ENCODE measurements around the gene POLN. TPM values are rescaled to one million over a fixed set of nuclear protein-coding genes. Genes with fewer than 3 reads are reported as not detected.
"Not testable (repeated sequence)": the region's sequence is repeated elsewhere in the genome, so short reads cannot be mapped to it uniquely, and the experiment has no call there.

Gene POLN
- polyA plus RNA-seq, 1 experiment, result 0.35 TPM

DNA sequence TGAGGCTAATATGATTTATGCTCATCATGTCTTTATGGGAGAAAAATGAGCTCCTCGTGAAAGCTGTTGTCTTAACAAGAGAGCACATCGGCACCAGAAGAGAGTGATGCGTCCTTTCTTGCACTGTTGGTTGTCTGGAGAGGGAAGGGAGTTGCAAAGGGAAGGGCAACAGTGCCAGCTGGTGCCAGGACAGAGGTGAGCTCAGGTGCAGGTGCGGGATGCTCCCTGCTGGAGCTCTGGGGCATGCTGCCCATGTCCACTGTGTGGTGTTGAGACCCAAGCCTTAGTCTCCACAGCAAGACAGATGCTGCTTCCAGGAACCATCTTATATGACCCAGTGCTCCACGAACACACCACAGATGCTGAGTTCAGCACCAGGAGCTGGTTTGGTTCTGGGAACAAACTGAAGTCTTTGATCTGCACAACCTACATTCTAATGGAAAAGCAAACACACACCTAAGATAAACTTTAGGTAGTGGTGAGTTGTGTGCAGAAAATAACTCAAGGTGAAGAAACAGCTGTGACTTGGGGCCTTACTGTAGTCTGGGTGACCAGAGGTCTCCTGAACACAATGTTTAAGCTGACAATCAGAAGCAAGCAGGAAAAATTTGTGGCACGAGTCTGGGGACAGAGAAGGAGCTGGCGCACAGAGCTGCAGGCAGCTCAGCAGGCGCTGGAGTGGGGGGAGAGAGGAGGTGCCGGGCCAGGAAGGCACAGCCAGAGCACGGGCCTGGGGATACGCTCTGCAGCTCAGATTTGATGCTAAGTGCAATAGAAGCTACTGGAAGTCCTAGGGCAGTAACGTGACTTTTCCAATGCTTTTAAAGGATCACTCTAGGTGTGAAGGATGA, 73.2 kb downstream of the POLN start:
- no peaks in the 10 kb centered on the region for H3K9me3 ChIP-seq (ENCODE audit: control insufficient read depth, insufficient read depth, low read length)
- POLR2A ChIA-PET, result no interaction called here
- CTCF ChIA-PET, result no interaction called here
- H3K27me3 ChIP-seq (ENCODE audit: control insufficient read depth, insufficient read depth, low read length), result no peaks in the 10 kb centered on the region
- DNase-seq (ENCODE audit: low read depth, low spot score), result no peak
- no peak overlapping the region for H3K4me3 ChIP-seq (ENCODE audit: low read depth, low read length)
- TF ChIP-seq, protein P1, sequence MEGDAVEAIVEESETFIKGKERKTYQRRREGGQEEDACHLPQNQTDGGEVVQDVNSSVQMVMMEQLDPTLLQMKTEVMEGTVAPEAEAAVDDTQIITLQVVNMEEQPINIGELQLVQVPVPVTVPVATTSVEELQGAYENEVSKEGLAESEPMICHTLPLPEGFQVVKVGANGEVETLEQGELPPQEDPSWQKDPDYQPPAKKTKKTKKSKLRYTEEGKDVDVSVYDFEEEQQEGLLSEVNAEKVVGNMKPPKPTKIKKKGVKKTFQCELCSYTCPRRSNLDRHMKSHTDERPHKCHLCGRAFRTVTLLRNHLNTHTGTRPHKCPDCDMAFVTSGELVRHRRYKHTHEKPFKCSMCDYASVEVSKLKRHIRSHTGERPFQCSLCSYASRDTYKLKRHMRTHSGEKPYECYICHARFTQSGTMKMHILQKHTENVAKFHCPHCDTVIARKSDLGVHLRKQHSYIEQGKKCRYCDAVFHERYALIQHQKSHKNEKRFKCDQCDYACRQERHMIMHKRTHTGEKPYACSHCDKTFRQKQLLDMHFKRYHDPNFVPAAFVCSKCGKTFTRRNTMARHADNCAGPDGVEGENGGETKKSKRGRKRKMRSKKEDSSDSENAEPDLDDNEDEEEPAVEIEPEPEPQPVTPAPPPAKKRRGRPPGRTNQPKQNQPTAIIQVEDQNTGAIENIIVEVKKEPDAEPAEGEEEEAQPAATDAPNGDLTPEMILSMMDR (IDR thresholded peaks at IDR 0.05; ENCODE audit: low read depth, low read length), result no peak
- no peak overlapping the region for H3K27ac ChIP-seq (ENCODE audit: low read depth, low read length)

DNA sequence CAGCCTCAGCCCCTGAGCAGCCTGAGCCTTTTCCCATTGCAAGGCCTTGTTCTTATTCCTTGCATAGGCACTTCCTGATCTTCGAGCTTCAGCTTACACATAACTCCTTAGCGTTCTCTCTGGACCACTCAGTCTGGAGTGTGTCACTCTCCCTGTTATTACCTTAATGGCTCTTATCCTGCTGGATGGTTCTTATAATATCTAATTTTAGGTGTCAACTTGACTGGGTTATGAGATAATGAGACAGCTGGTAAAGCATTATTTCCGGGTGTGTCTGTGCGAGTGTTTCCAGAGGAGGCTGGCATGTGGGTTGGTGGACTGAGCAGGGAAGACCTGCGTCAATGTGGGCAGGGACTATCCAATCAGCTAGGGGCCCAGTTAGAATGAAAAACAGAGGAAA, 75.7 kb downstream of the POLN start:
- Histone ChIP-seq H3K27ac (ENCODE audit: low read depth, low read length) (no peak overlapping the region), H3K4me3 (ENCODE audit: low read depth, low read length) (no peak overlapping the region), H3K27me3 (ENCODE audit: control insufficient read depth, insufficient read depth, low read length) (no peaks in the 10 kb centered on the region), H3K9me3 (ENCODE audit: control insufficient read depth, insufficient read depth, low read length) (no peaks in the 10 kb centered on the region)
- ChIA-PET POLR2A (no interaction called here), CTCF (no interaction called here)
- no peak for DNase-seq (ENCODE audit: low read depth, low spot score)
- TF ChIP-seq, protein P1 (IDR thresholded peaks at IDR 0.05; ENCODE audit: low read depth, low read length), result no peak

DNA sequence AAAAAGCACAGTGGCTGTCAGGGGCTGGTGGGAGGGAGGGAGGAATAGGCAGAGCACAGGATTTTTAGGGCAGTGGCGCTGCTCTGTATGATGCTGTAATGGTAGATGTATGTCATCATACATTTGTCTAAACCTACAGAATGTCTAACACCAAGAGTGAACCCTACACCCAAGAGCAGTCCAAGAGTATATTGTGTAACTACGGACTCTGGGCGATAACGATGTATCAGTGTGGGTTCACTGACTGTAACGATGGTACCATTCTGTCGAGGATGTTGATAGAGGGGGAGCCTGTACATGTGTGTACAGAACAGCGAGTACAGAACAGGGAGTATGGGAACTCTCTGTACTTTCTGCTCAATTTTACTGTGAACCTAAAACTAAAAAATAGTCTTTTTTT, 76.5 kb downstream of the POLN start:
- no peaks in the 10 kb centered on the region for H3K9me3 ChIP-seq (ENCODE audit: control insufficient read depth, insufficient read depth, low read length)
- H3K27me3 ChIP-seq (ENCODE audit: control insufficient read depth, insufficient read depth, low read length), result no peaks in the 10 kb centered on the region
- H3K27ac ChIP-seq (ENCODE audit: low read depth, low read length), result no peak overlapping the region
- TF ChIP-seq, protein P1 (IDR thresholded peaks at IDR 0.05; ENCODE audit: low read depth, low read length), result no peak
- no peak for DNase-seq (ENCODE audit: low read depth, low spot score)
- POLR2A ChIA-PET, result no interaction called here
- CTCF ChIA-PET, result no interaction called here
- no peak overlapping the region for H3K4me3 ChIP-seq (ENCODE audit: low read depth, low read length)

DNA sequence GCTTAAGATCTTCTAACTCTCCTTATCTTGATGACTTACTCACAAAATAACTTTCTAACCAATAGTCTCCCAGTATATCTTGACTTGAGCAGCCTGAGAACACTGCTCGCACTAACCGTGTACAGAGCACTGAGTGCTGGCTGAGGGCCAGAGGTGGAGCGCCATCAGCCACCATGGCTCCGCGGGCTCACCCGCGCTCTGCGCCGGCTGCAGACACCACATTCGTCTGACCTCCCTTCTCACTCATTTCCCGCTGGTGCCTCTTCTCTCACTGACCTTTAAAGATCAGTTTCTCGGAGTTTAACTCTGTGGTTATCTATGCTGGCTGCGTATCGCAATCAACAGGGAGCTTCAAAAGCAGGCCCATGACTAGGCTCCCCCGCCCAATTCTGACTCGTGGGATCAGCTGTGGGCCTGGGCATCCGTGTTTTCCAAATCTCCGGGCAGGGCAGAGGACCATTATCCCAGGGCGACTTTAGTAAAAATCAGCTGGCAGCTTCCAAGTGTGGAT, 78.6 kb downstream of the POLN start:
- Histone ChIP-seq H3K27me3 (ENCODE audit: control insufficient read depth, insufficient read depth, low read length) (no peaks in the 10 kb centered on the region), H3K9me3 (ENCODE audit: control insufficient read depth, insufficient read depth, low read length) (no peaks in the 10 kb centered on the region), H3K27ac (ENCODE audit: low read depth, low read length) (no peak overlapping the region), H3K4me3 (ENCODE audit: low read depth, low read length) (no peak overlapping the region)
- ChIA-PET POLR2A (no interaction called here), CTCF (interaction anchor here (0.6 kb wide), 1 partner anchor 9 kb away, joined by 7 read pairs; no protein-coding TSS in a partner anchor)
- no peak for DNase-seq (ENCODE audit: low read depth, low spot score)
- TF ChIP-seq, protein P1 (IDR thresholded peaks at IDR 0.05; ENCODE audit: low read depth, low read length), result no peak

DNA sequence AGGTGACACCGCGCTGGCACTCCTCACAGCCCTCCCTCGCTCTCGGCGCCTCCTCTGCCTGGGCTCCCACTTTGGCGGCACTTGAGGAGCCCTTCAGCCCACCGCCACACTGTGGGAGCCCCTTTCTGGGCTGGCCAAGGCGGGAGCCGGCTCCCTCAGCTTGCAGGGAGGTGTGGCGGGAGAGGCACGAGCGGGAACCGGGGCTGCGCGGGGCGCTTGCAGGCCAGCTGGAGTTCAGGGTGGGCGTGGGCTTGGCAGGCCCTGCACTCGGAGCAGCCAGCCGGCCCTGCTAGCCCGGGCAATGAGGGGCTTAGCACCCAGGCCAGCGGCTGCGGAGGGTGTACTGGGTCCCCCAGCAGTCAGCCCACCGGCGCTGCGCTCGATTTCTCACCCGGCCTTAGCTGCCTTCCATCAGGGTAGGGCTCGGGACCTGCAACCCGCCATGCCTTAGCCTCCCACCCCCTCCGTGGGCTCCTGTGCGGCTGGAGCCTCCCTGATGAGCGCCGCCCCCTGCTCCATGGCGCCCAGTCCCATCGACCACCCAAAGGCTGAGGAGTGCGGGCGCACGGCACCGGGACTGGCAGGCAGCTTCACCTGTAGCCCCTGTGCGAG, 80.7 kb downstream of the POLN start:
- CTCF ChIA-PET; H3K4me3 ChIP-seq (ENCODE audit: low read depth, low read length); H3K9me3 ChIP-seq (ENCODE audit: control insufficient read depth, insufficient read depth, low read length); H3K27me3 ChIP-seq (ENCODE audit: control insufficient read depth, insufficient read depth, low read length); H3K27ac ChIP-seq (ENCODE audit: low read depth, low read length); DNase-seq (ENCODE audit: low read depth, low spot score): not testable (repeated sequence)
- POLR2A ChIA-PET, result interaction anchor here (0.6 kb wide), 1 partner anchor 358 kb away, joined by 3 read pairs; no protein-coding TSS in a partner anchor

Data from AG04450 (cell line).